ENCODE measurements around the gene CFAP57. TPM values are rescaled to one million over a fixed set of nuclear protein-coding genes. Genes with fewer than 3 reads are reported as not detected.

CFAP57 gene
- total and polyA plus RNA-seq, 9 of the 15 experiments (the other 6 are each of a cell fraction or from before 2014, with no cell fraction given): 0.04 to 0.22 (median 0.07) TPM; not detected in 3

DNA sequence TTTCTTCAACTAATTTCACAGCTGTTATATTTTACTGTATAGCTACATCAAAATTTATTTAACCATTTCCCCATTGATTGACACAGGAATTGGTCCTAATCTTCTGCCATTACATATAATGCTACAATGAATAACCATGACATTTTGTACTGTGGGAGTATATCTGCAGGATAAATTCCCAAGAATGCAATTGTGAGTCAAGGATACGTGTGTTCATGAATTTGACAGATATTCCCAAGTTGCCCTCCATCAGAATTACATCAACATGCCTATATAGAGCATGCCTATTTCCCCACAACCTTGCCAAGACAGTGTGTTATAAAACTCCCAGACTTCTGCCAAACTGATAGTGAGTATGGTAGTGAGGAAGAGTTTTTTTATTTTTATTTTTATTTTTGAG lies 125.9 kb downstream of the CFAP57 start (continued):
- TF ChIP-seq, protein P1, sequence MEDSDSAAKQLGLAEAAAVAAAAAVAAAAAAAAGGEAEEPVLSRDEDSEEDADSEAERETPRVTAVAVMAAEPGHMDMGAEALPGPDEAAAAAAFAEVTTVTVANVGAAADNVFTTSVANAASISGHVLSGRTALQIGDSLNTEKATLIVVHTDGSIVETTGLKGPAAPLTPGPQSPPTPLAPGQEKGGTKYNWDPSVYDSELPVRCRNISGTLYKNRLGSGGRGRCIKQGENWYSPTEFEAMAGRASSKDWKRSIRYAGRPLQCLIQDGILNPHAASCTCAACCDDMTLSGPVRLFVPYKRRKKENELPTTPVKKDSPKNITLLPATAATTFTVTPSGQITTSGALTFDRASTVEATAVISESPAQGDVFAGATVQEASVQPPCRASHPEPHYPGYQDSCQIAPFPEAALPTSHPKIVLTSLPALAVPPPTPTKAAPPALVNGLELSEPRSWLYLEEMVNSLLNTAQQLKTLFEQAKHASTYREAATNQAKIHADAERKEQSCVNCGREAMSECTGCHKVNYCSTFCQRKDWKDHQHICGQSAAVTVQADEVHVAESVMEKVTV (CRISPR knock-in tag; IDR thresholded peaks at IDR 0.05): no peak
- TF ChIP-seq DDX20 (tag; IDR thresholded peaks at IDR 0.05; ENCODE audit: low read depth) (no peak), ZFP30 (CRISPR knock-in tag; IDR thresholded peaks at IDR 0.05; ENCODE audit: borderline replicate concordance) (no peak)
- TF ChIP-seq, protein P2, sequence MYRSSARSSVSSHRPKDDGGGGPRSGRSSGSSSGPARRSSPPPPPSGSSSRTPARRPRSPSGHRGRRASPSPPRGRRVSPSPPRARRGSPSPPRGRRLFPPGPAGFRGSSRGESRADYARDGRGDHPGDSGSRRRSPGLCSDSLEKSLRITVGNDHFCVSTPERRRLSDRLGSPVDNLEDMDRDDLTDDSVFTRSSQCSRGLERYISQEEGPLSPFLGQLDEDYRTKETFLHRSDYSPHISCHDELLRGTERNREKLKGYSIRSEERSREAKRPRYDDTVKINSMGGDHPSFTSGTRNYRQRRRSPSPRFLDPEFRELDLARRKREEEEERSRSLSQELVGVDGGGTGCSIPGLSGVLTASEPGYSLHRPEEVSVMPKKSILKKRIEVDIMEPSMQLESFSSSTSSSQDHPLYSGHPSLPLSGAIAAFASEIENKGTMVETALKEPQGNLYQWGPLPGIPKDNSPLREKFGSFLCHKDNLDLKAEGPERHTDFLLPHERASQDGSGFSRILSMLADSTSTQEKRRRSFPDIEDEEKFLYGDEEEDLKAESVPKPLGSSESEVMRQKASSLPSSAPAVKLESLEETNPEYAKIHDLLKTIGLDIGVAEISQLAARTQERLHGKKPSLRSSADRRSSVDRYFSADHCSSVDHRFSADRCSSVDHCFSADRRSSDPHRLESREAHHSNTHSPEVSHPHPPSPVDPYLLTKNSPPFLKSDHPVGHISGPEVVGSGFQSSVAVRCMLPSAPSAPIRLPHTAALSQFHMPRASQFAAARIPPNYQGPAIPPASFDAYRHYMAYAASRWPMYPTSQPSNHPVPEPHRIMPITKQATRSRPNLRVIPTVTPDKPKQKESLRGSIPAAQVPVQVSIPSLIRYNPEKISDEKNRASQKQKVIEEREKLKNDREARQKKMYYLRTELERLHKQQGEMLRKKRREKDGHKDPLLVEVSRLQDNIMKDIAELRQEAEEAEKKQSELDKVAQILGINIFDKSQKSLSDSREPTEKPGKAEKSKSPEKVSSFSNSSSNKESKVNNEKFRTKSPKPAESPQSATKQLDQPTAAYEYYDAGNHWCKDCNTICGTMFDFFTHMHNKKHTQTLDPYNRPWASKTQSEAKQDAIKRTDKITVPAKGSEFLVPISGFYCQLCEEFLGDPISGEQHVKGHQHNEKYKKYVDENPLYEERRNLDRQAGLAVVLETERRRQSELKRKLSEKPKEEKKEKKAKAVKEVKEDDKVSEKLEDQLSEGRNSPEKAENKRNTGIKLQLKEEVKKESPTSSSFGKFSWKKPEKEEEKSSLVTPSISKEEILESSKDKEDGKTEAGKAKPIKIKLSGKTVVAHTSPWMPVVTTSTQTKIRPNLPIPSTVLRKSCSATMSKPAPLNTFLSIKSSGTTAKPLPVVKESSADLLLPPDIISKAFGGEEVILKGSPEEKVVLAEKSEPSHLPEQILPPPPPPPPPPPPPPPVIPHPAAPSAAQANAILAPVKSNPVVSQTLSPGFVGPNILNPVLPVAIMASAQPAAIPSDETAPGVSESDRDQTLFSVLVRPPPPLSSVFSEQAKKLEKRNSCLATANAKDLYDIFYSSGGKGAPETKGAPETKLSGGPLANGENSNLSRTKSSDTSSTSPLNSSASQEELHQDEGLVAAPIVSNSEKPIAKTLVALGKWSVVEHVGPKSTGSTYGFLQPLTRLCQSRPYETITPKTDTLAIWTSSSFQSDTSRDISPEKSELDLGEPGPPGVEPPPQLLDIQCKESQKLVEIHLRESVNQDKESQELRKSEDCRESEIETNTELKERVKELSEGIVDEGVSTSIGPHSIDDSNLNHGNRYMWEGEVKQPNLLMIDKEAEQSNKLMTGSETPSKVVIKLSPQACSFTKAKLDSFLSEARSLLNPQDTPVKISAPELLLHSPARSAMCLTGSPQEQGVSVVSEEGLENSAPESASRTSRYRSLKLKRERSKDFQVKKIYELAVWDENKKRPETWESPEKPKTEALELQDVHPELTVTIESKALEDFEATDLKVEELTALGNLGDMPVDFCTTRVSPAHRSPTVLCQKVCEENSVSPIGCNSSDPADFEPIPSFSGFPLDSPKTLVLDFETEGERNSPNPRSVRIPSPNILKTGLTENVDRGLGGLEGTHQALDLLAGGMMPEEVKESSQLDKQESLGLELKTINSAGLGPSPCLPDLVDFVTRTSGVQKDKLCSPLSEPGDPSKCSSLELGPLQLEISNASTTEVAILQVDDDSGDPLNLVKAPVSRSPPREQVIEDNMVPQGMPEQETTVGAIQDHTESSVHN (IDR thresholded peaks at IDR 0.05; ENCODE audit: borderline replicate concordance in 1 of 2, low read depth in 1 of 2): no peak

Measured in K562 (cell line).